H1 (cell line): ENCODE measurements around the gene HES1. TPM values are rescaled to one million over a fixed set of nuclear protein-coding genes. Genes with fewer than 3 reads are reported as not detected.

Experiments
- ATF2 ChIP-seq: IDR thresholded peaks from 2 replicates; pipeline ENCODE4 v1.6.1; 2012; ENCODE audit warnings: low read length, inconsistent platforms
- CREB1 ChIP-seq: IDR thresholded peaks from 2 replicates; pipeline ENCODE4 v1.6.1; 2012; ENCODE audit warnings: inconsistent platforms
- EZH2 ChIP-seq: fragments of 200-600 bp; sonication (generic); IDR thresholded peaks from 2 replicates; pipeline ENCODE4 v1.7.1; 2012; ENCODE audit warnings: low read depth, mild to moderate bottlenecking, moderate library complexity, low read length, inconsistent platforms; ENCODE audit not compliant: severe bottlenecking
- MAFK ChIP-seq: IDR thresholded peaks from 2 replicates; pipeline ENCODE4 v1.6.1; 2012; ENCODE audit warnings: low read depth, mild to moderate bottlenecking, improper control_type of control experiment, low read length
- RXRA ChIP-seq: IDR thresholded peaks from 2 replicates; pipeline ENCODE4 v1.6.1; 2011; ENCODE audit warnings: low read depth, mild to moderate bottlenecking, low read length, moderate library complexity; ENCODE audit not compliant: insufficient read depth
- SP2 ChIP-seq: IDR thresholded peaks from 2 replicates; pipeline ENCODE4 v1.6.1; 2012; ENCODE audit warnings: mild to moderate bottlenecking, low read length, inconsistent platforms
- SUZ12 ChIP-seq: fragments of 200-600 bp; sonication (generic); IDR thresholded peaks from 2 replicates; pipeline ENCODE4 v1.6.1; 2012; ENCODE audit warnings: mild to moderate bottlenecking, inconsistent platforms, low read length, moderate library complexity, mixed read lengths
- YY1 ChIP-seq: IDR thresholded peaks from 2 replicates; pipeline ENCODE4 v1.6.1; 2011; ENCODE audit warnings: low read depth, mild to moderate bottlenecking, low read length
- polyA plus RNA-seq, 7 experiments: library from polyadenylated mRNA; depleted of rRNA in 3 of 7; stranded (reverse) in 5 of 7; unstranded in 2 of 7; fragments of >200 nt in 5 of 7; fragments of 200-250 nt in 2 of 7; gene quantifications; 1 replicate in 5 of 7; 2 replicates in 1 of 7; 4 replicates in 1 of 7; pipeline versions ENCODE4 v1.2.1 to v1.2.3, GENCODE V29; 2011 to 2013; ENCODE audit warnings: missing spikeins in 2 of 7, mixed read lengths in 2 of 7
- total RNA-seq: library from RNA; stranded (reverse); fragmentation: NEBNext Ultra II Directional; extraction: Animal tissue kit (Norgen Biotek cat#: 25700); gene quantifications from 2 replicates; pipeline ENCODE4 v1.2.1, GENCODE V29; 2021

The HES1 gene
- total and polyA plus RNA-seq, 2 of the 8 experiments (the other 6 are each of a cell fraction or from before 2014, with no cell fraction given) = 7.9 to 12.9 TPM

- TF ChIP-seq ATF2 (no peak), YY1 (no peak), SP2 (no peak), MAFK (no peak), RXRA (no peak), CREB1 (no peak), SUZ12 (no peak), EZH2 (no peak)
Observed at GRCh38 chr3:194180570-194180969, 44.6 kb downstream of the HES1 start (continued).
